Loucy (cell line): ENCODE data around the gene PIGZ.

ENCODE experiments used
- EZH2phosphoT487 ChIP-seq: fragments of 200-600 bp; IDR thresholded peaks from 2 replicates; pipeline ENCODE4 v1.6.1; 2018; ENCODE audit warnings: antibody characterized with exemption, mild to moderate bottlenecking, moderate library complexity, borderline replicate concordance
- TF ChIP-seq, protein P1 (sequence below): fragments of 200-600 bp; sonication (generic); conservative IDR thresholded peaks from 2 replicates; pipeline ENCODE4 v1.5.1; 2014; ENCODE audit warnings: mild to moderate bottlenecking, antibody characterized with exemption, low read length

GRCh38 chr3:196983186-196983585 is 14.6 kb upstream of the PIGZ start:
- TF ChIP-seq, protein P1, sequence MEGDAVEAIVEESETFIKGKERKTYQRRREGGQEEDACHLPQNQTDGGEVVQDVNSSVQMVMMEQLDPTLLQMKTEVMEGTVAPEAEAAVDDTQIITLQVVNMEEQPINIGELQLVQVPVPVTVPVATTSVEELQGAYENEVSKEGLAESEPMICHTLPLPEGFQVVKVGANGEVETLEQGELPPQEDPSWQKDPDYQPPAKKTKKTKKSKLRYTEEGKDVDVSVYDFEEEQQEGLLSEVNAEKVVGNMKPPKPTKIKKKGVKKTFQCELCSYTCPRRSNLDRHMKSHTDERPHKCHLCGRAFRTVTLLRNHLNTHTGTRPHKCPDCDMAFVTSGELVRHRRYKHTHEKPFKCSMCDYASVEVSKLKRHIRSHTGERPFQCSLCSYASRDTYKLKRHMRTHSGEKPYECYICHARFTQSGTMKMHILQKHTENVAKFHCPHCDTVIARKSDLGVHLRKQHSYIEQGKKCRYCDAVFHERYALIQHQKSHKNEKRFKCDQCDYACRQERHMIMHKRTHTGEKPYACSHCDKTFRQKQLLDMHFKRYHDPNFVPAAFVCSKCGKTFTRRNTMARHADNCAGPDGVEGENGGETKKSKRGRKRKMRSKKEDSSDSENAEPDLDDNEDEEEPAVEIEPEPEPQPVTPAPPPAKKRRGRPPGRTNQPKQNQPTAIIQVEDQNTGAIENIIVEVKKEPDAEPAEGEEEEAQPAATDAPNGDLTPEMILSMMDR: no peak
- no peak for TF ChIP-seq EZH2phosphoT487
